GM19372 (cell line): ENCODE results near the gene MTA2.

Source experiments
- ATAC-seq: cut with Tn5 transposase; IDR thresholded peaks from one replicate; pipeline ENCODE4 v1.9.1; 2021; ENCODE audit warnings: mild to moderate bottlenecking, low read depth, moderate library complexity; ENCODE audit not compliant: unreplicated experiment

The MTA2 gene

GRCh38 chr11:62613291-62613778 lies 11.7 kb upstream of the MTA2 start:
- no peak for ATAC-seq

DNA sequence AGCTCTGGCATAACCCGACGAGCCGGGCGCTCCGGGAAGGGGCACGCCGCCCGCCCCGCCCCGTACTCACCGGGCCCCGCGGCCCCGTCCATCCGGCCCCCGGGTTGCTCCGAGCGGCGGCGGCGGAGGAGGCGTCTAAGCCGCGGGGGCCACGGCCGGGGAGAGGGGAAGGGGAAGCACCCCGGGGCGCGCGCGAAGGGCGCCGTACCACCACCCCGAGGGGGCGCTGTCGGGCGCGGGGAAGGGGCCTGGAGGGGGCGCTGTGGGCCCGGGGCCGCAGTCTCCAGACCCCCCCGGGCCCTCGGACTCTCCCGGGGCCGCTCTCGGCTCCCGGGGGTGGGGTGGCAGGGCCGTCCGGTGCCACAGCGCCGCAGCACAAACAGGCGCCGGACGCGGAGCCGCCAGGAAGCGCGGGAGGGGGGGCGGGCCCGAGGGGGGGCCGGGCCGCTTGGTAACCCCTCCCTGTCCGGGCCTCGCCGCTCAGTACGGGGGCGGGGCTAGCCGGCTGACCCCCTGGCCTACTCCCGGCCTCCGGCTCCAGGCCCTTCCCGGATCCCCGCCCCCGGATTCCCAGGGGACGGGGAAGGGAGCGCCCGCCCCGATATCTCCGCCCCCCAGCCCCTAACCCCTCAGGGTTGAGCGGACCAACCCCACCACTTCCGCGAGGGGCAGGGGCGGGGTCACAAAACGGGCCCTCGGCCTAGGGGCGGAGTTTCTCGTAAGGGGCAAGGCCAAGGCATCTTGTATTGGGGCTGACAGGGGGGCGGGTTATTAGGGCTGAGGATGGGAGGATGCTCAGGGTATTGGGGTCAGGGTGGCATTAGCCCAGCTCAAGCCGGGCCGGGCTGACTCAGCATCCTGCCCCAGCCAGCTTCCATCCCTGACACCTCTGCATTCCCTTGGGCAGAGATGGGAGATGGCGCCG lies 11.0 kb upstream of the MTA2 start, which contains the start of the genes EML3 and ROM1:
EML3 (minus strand) TSS at position 410 of the 925 bp plus-strand sequence; CDS start at position 92, 318 bp downstream.
ROM1 (plus strand) TSS at position 892 of the 925 bp plus-strand sequence; CDS start at position 917, 25 bp downstream.
- ATAC-seq: peak; percentile 65

- ATAC-seq: peak; percentile 19
Measured at GRCh38 chr11:62611705-62612365, 10.2 kb upstream of the MTA2 start.

GRCh38 chr11:62610814-62611704 lies 9.4 kb upstream of the MTA2 start:
- no peak for ATAC-seq

DNA sequence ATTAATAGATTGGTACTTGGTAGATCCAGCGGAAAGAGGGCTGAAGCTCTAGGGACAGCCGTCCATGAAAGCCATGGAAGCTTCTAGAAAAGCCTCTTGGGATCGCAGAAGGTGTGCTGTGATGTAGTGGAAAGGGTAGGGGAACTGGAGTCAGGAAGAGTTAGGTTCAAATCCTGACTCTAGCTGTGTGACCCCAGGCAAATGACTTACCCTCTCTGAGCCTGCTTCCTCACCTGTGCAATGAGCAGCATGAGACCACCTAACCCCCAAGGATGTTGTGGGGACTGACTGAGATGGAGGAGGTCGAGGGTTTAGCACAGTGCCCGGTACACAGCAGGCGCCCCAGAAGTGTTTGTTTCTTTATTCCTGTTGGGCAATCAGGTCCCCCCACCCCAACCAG lies 8.7 kb upstream of the MTA2 start:
- no peak for ATAC-seq

DNA sequence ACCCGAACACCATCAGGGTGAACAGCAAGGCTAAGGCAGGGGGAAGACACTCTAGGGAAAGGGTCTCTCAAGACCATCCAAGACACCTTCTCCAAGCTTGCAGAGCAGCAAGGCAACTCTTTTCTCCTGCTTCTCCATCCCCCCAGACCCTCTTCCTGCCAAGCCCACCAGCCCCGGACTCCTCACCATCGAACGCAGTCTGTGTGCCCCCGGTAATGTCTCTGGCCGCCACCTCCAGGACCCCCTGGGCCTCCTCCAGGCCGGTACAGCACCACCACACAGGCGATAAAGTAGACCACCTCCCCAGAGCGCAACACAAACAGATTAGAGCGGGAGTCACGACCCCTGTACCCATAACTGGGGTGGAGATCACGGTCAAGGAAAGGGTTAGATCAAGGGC lies 7.1 kb upstream of the MTA2 start:
- no peak for ATAC-seq

- ATAC-seq: no peak
Measured at GRCh38 chr11:62607714-62608113, 6.0 kb upstream of the MTA2 start.

DNA sequence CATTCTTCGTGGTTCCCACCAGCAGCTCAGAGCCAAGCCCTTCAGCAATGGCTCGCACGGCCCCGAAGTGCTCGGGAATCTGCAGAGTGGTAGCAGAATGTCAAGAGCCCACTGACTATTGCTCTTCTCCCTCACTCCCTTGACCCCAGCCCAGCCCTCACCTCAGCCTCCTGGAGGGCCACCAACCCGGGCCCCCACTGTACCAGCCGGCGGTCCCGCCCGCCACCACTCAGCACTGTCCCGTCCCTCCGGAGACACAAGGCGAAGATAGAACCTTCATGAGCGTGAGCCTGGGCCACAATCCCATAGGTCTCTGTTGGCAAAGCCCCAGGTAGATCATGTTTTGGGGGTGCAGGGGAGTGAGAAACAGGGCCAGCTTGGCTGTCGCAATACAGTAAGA lies 4.2 kb upstream of the MTA2 start:
- ATAC-seq: no peak

- ATAC-seq: no peak
Measured at GRCh38 chr11:62605467-62605866, 3.8 kb upstream of the MTA2 start.

GRCh38 chr11:62604460-62605120 lies 2.9 kb upstream of the MTA2 start:
- ATAC-seq: no peak

DNA sequence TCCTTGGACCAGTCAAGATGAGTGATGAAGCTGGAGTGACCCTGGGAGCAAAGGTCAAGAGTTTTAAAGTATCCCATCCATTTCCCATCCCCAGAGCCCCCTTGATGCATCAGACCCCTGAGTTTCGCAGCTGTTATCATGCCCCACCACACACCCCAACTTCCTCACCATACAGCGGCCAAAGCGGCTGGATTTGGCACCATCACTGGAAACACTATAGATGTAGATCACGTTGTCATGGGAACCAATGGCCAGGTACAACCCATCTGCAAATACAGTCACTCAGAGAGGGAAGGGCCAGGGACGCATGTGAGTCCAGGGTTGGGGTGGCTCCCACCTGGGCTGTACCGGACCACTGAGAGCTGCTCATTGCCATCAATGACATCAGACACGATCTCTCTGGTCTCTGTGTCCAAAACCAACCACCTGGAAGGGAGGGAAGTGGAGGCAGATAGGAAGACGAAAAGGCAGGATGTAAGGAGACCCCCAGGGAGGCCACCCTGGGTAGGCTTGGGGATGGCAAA lies 2.2 kb upstream of the MTA2 start:
- ATAC-seq: no peak

GRCh38 chr11:62603072-62603408 lies 1.4 kb upstream of the MTA2 start:
- ATAC-seq: no peak

- no peak for ATAC-seq
Measured at GRCh38 chr11:62602141-62603071, 741 bp upstream of the MTA2 start.

DNA sequence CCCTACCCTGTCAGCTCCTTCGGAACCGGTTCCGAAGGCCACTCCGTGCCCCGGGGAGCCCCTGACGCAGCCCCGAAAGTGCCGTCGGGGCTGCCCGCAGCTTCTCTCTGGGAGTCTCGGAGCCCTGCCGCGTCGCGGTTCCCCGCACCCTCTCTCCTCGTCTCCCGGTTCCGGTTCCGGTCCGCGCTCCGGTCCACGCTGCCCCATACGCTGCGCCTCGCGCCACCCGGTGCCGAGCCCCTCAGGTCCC lies 618 bp downstream of the MTA2 start:
- no peak for ATAC-seq

DNA sequence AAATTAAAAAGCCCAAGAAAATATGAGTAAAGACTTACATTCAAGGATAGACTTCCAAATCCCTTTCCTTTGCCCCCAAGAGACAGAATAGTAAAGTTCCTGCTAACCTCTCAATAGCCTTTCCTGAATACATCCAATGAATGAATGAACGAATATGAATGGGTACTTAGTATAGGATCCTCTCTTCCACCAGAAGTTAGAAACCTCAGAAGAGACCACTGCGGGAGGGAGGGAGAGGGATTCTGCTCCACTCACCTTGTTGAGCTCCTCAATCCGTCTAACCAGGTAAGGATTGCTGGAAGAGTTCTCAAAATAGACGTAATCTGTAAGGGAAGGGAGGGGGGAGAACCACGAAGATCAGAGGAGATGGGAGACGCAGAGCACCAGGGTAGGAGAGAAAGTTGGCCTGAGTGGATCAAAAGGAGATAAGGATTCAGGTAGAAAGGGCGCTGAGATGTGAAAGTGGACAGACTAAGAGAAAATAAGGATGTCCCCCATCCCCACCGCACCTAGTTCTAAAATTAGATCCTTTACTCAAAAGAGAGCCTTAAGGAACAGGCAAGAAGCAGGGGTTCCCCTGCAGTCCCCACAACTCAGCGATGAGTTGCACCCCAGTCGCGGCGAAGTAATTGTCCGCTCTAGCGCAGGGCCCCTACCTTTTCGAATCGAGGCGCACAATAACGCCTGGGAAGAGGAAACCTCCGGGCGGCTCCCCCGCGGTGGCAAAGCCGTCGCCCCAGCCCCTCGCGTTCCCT lies 1.1 kb downstream of the MTA2 start:
- no peak for ATAC-seq

DNA sequence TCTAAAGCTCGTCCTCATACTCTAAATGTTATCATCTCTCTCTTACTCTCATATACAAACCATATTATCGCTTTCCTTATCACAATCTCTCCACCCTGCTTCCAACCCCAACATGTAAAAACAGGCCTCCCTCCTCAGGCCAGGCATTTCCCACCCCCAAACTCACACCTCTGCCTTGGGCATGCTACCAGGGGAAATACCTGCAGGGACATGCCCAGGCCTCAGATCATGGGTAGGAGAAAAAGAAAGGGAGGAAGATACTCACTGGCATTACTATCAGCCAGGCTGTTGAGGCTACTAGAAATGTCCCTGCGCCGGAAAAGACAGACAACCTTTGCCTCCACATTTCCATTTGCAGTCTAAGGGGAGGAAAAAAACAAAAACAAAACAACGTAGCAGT lies 1.8 kb downstream of the MTA2 start:
- no peak for ATAC-seq

- no peak for ATAC-seq
Measured at GRCh38 chr11:62599069-62599696, 2.5 kb downstream of the MTA2 start.

DNA sequence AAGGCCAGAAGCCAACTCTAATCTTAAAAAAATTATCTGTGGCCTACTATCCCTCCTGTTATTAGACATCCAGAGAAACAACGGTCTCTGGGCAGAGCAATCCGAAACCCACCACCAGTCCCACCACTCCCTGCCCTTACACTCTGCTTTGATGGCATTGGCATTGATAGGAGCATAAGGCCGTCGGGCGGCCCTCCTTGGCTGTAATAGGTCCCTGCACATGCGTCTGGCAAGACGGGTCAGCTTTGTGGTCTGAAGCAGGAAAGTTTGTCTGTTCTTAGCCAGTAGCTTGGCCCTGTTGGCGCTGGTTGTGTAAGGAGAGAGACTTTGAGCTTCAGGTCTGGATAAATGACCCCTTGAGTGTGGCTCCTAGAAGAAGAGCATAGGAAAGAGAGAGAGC lies 6.5 kb downstream of the MTA2 start:
- no peak for ATAC-seq
